NB4 (cell line): ENCODE data around the gene ARHGAP24.

Experiments
- DNase-seq: peaks from one replicate; pipeline ENCODE4 v3.0.0; 2010; ENCODE audit warnings: low read depth
- H3K4me3 ChIP-seq: one replicate; pipeline ENCODE4 v1.5.1; 2011; ENCODE audit warnings: mild to moderate bottlenecking, low read depth, low read length, moderate library complexity
- CTCF ChIP-seq: IDR thresholded peaks from one replicate; pipeline ENCODE4 v1.5.1; 2012; ENCODE audit warnings: low read depth, low read length
- MAX ChIP-seq: IDR thresholded peaks from 2 replicates; pipeline ENCODE4 v1.6.1; 2011; ENCODE audit warnings: low read depth, low read length
- MYC ChIP-seq: IDR thresholded peaks from 2 replicates; pipeline ENCODE4 v1.6.1; 2011; ENCODE audit warnings: low read depth, low read length
- POLR2A ChIP-seq: IDR thresholded peaks from 2 replicates; pipeline ENCODE4 v1.6.1; 2011; ENCODE audit warnings: mild to moderate bottlenecking; ENCODE audit not compliant: insufficient read length; ENCODE audit errors: extremely low read depth

ARHGAP24 gene

GRCh38 chr4:85600501-85600900, 125.6 kb downstream of the ARHGAP24 start:
- no peak for DNase-seq
- no peak for TF ChIP-seq CTCF
- H3K4me3 ChIP-seq = no peak overlapping the region

GRCh38 chr4:85603437-85604336, 128.7 kb downstream of the ARHGAP24 start:
- no peak for TF ChIP-seq CTCF
- TF ChIP-seq MAX = no peak
- no peak for TF ChIP-seq MYC
- no peak for TF ChIP-seq POLR2A
- no peak for DNase-seq
- no peak overlapping the region for H3K4me3 ChIP-seq

GRCh38 chr4:85606505-85606904, 131.6 kb downstream of the ARHGAP24 start:
- TF ChIP-seq MYC (no peak), MAX (no peak), CTCF (no peak), POLR2A (no peak)
- H3K4me3 ChIP-seq = no peak overlapping the region
- DNase-seq = no peak

- H3K4me3 ChIP-seq = no peak overlapping the region
- TF ChIP-seq MAX = no peak
- TF ChIP-seq POLR2A = no peak
- TF ChIP-seq CTCF = no peak
- TF ChIP-seq MYC = no peak
- DNase-seq = no peak
These were observed 132.7 kb downstream of the ARHGAP24 start for GRCh38 chr4:85607624-85608023.

GRCh38 chr4:85610450-85610849, 135.5 kb downstream of the ARHGAP24 start:
- no peak overlapping the region for H3K4me3 ChIP-seq
- TF ChIP-seq MAX (no peak), CTCF (no peak), MYC (no peak)
- no peak for DNase-seq

GRCh38 chr4:85611661-85612060, 136.7 kb downstream of the ARHGAP24 start:
- TF ChIP-seq POLR2A (no peak), MYC (no peak), CTCF (no peak), MAX (no peak)
- H3K4me3 ChIP-seq = no peak overlapping the region

More at GRCh38 chr4:85611661-85612060, 136.7 kb downstream of the ARHGAP24 start:
- no peak for DNase-seq
